ENCODE measurements around the gene FBXO36. TPM values are rescaled to one million over a fixed set of nuclear protein-coding genes. Genes with fewer than 3 reads are reported as not detected.
"Not testable (repeated sequence)": the region's sequence is repeated elsewhere in the genome, so short reads cannot be mapped to it uniquely, and the experiment has no call there.

Gene FBXO36
- total and polyA plus RNA-seq, 10 donors, result 0.36 to 2.6 (median 1.0) TPM

GRCh38 chr2:229956491-229956890, 34.2 kb downstream of the FBXO36 start:
- Histone ChIP-seq H3K4me1 (no peaks in the 10 kb centered on the region), H3K27ac (no peak overlapping the region), H3K36me3 (no peaks in the 10 kb centered on the region), H3K4me3 (no peak overlapping the region), H3K9me3 (no peaks in the 10 kb centered on the region), H3K27me3 (replicated peaks in 1 of 7) (no peaks in the 10 kb centered on the region)
- TF ChIP-seq POLR2A (IDR thresholded peaks at IDR 0.05), result no peak
- no peak for TF ChIP-seq POLR2AphosphoS5 (IDR thresholded peaks at IDR 0.05)
- TF ChIP-seq CTCF (IDR thresholded peaks at IDR 0.05 in 8 of 11, conservative IDR thresholded peaks at IDR 0.05 in 3 of 11), result no peak
- DNase-seq, result no peak
- WGBS, 5 donors, result 78 to 93% (median 83%) methylated on average over 3 of the region's 3 CpGs
- intact Hi-C loops (cut with DNase I; ENCODE audit: low total_unique reads), result no loop called here

GRCh38 chr2:229963596-229963995, 41.3 kb downstream of the FBXO36 start:
- intact Hi-C loops (cut with DNase I; ENCODE audit: low total_unique reads); H3K4me3 ChIP-seq; H3K36me3 ChIP-seq; H3K27me3 ChIP-seq (replicated peaks in 1 of 7); H3K4me1 ChIP-seq; DNase-seq; H3K27ac ChIP-seq; H3K9me3 ChIP-seq: not testable (repeated sequence)
- 91 to 99% (median 96%) methylated on average over 7 to 9 of the region's 9 CpGs for WGBS, 5 donors

GRCh38 chr2:229969921-229970320, 47.6 kb downstream of the FBXO36 start:
- H3K27ac ChIP-seq, result no peak overlapping the region
- intact Hi-C loops (cut with DNase I; ENCODE audit: low total_unique reads), result no loop called here
- H3K4me1 ChIP-seq, result no peaks in the 10 kb centered on the region
- no peaks in the 10 kb centered on the region for H3K9me3 ChIP-seq
- no peaks in the 10 kb centered on the region for H3K36me3 ChIP-seq
- H3K4me3 ChIP-seq, result no peak overlapping the region
- H3K27me3 ChIP-seq (replicated peaks in 1 of 7), result no peaks in the 10 kb centered on the region
- no peak for DNase-seq
- 87 to 97% (median 90%) methylated on average over 3 of the region's 3 CpGs for WGBS, 5 donors
- TF ChIP-seq POLR2AphosphoS5 (IDR thresholded peaks at IDR 0.05) (no peak), POLR2A (IDR thresholded peaks at IDR 0.05) (no peak), CTCF (IDR thresholded peaks at IDR 0.05 in 8 of 11, conservative IDR thresholded peaks at IDR 0.05 in 3 of 11) (no peak)

- H3K4me1 ChIP-seq, result no peaks in the 10 kb centered on the region
- H3K27me3 ChIP-seq (replicated peaks in 1 of 7), result no peaks in the 10 kb centered on the region
- TF ChIP-seq POLR2A (IDR thresholded peaks at IDR 0.05), result no peak
- no peak for TF ChIP-seq CTCF (IDR thresholded peaks at IDR 0.05 in 8 of 11, conservative IDR thresholded peaks at IDR 0.05 in 3 of 11)
- no peak for TF ChIP-seq POLR2AphosphoS5 (IDR thresholded peaks at IDR 0.05)
- 83 to 90% (median 89%) methylated on average over 3 of the region's 3 CpGs for WGBS, 5 donors
- H3K36me3 ChIP-seq, result no peaks in the 10 kb centered on the region
- no peak overlapping the region for H3K4me3 ChIP-seq
- DNase-seq, result no peak
- intact Hi-C loops (cut with DNase I; ENCODE audit: low total_unique reads), result no loop called here
- no peak overlapping the region for H3K27ac ChIP-seq
- no peaks in the 10 kb centered on the region for H3K9me3 ChIP-seq
These were observed 48.1 kb downstream of the FBXO36 start for GRCh38 chr2:229970406-229970805.

- Histone ChIP-seq H3K9me3 (no peaks in the 10 kb centered on the region), H3K4me1 (no peaks in the 10 kb centered on the region), H3K36me3 (no peaks in the 10 kb centered on the region), H3K4me3 (no peak overlapping the region), H3K27me3 (replicated peaks in 1 of 7) (no peaks in the 10 kb centered on the region), H3K27ac (no peak overlapping the region)
- intact Hi-C loops (cut with DNase I; ENCODE audit: low total_unique reads), result no loop called here
- no peak for DNase-seq
- TF ChIP-seq POLR2A (IDR thresholded peaks at IDR 0.05) (no peak), CTCF (IDR thresholded peaks at IDR 0.05 in 8 of 11, conservative IDR thresholded peaks at IDR 0.05 in 3 of 11) (no peak), POLR2AphosphoS5 (IDR thresholded peaks at IDR 0.05) (no peak)
- 89 to 94% (median 93%) methylated on average over 3 of the region's 3 CpGs for WGBS, 5 donors
These were observed 49.0 kb downstream of the FBXO36 start for GRCh38 chr2:229971298-229971790.

Measured in spleen (tissue), 11 donors.